NCI-H526 treated with DMSO at 0.1 percent for 48 hours (cell line): ENCODE measurements around the gene EHMT1.
"Not testable (repeated sequence)": the region's sequence is repeated elsewhere in the genome, so short reads cannot be mapped to it uniquely, and the experiment has no call there.

Experiments
- DNase-seq: peaks from one replicate; lab custom pipeline; 2025; lab: John Stamatoyannopoulos, UW

Gene EHMT1

DNA sequence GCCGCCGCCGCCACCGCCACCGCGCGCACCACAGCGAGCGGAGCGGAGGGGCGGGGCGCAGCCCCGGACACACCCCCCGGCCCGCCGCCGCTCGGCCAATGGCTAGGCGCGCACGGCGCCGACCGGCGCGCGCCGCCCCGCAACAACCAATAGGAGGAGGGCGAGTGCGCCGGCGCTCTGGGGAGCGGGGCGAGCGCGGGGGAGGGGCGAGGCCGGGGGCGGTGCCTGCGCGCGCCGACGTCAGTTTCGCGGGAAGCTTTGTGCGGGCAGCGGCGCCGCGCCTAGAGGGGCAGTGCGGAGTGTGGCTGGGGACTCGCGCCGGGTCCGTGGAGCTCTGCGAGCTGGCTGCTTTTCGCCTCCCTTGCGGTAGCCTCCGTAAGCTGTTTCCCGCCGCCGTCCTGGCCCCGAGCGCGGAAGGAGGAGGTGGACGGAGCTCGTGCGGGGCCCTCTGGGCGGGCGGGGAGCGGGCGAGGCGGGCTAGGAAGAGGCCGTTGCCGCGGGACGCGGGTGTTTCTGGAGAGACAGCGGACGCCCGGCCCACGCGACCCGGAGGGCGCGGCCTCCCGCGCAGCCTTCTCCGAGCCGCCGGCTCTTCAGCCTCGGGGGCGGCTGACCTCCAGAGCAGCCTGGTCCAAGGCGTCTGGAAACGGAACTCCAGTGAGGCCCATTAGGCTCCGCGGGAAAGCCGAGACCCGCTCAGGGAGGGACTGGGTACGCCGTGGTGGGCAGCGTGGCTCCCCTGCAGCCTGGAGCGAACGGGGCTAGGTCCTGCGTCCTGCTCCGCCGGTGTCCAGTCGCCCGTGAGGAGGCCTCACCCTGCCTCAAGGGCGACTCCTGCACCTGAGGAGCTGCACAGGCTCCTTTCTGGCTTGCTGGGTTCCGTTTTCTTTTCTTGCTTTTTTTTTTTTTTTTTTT lies 28.1 kb upstream of the EHMT1 start, which contains the start of gene ZMYND19:
TSS of gene ZMYND19 (minus strand) at position 44 of the 915 bp plus-strand sequence. CDS start 249 bp downstream, outside the sequence.
- DNase-seq, result peak; percentile 53

DNA sequence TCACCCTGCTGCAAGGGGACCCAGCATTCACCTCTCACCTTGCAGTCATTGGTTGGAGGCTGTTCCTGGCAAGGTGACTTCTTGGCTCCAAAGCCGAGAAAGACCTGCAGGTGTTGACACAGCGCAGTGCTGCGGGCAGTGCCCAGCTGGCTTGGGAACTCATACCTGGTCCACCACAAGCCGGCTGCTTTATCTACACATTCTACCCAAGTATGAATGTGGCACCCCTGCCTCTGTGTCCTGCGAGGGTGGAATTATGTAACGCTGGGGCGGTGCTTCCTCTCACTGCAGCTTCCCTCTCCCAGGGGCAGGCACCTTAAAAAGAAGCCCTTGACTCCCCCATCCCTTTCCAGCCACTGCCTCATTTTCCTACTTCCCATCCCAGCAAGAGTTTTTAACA lies 26.0 kb upstream of the EHMT1 start:
- no peak for DNase-seq

DNA sequence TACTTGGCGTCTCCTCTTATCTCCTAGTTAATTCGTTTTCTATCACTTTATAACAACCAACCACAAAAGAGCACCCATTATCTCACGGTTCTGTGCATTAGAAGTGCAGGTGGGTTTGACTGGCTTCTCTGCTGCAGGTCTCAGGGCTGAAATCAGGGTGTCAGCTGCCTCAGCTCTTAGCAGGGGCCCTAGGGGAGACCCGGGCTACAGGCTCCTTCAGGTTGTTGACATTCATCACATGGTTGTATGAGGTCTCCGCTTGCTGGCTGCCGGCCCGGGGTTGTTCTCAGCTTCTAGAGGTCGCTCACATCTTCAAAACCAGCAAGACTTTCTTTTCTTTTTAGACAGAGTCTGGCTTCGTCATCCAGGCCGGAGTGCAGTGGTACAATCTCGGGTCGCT lies 25.6 kb upstream of the EHMT1 start:
- no peak for DNase-seq

DNA sequence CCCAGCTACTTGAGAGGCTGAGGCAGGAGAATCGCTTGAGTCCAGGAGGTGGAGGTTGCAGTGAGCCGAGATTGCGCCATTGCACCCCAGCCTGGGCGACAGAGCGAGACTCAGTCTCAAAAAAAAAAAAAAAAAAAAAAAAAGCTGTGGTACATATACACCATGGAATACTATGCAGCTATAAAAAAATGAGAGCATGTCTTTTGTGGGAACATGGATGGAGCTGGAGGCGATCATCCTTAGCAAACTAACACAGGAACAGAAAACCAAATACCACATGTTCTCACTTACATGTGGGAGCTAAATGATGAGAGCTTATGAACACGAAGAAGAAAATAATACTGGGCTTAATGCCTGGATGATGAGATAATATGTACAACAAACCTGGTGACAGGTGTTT lies 22.2 kb upstream of the EHMT1 start:
- DNase-seq, result not testable (repeated sequence)

DNA sequence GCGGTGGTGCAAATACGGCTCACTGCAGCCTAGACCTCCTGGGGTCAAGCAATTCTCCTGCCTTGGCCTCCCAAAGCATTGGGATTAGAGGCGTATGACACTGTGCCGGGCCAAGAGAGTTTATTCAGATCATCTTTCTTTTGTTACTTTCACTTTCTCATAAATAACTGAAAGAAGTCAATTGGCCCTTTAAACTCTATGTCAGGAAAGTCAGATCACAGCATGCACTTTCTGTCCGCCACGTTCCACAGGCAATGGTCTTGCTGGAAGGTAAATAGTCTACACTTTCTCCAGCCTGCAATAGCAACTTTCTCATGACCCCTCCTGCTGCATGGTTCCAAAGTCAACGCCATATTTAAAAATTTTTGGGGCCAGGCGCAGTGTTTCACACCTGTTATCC lies 19.9 kb upstream of the EHMT1 start:
- DNase-seq, result no peak

DNA sequence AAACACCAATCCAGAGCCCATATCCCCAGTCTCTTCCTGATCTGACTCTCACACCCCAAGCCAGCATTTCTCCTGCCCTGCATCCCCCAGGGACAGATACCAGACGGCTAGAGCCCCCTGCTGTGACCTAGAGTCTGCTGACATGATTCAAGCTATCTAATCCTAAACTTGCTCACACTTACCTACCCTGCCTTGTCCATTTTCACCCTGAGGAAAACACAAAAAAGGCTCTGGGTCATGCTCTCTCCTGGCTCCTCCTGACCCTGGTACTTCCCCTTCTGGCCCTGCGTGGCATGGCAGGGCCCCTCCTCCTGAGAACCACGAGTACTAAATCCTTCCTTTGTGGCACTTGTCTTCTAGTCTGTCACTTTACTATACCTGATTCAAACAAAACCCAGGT lies 16.1 kb upstream of the EHMT1 start:
- DNase-seq, result no peak

DNA sequence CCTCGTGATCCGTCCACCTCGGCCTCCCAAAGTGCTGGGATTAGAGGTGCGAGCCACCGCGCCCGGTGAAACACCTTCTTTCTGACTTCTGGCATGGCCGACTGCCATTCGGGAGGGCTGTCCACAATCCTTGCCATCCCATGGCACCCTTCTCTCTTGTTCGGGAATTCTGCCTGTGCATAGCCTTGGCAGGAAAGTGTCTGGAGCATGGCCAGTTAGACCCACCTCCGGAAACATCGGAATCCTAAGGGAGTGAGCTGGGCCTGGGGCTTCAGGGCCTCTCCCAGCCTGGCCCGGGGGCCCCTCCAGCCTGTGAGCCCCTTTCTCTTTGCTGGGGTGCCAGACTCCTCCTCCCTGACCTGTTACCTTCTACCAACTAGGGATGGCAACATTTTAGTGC lies 14.9 kb upstream of the EHMT1 start:
- no peak for DNase-seq

DNA sequence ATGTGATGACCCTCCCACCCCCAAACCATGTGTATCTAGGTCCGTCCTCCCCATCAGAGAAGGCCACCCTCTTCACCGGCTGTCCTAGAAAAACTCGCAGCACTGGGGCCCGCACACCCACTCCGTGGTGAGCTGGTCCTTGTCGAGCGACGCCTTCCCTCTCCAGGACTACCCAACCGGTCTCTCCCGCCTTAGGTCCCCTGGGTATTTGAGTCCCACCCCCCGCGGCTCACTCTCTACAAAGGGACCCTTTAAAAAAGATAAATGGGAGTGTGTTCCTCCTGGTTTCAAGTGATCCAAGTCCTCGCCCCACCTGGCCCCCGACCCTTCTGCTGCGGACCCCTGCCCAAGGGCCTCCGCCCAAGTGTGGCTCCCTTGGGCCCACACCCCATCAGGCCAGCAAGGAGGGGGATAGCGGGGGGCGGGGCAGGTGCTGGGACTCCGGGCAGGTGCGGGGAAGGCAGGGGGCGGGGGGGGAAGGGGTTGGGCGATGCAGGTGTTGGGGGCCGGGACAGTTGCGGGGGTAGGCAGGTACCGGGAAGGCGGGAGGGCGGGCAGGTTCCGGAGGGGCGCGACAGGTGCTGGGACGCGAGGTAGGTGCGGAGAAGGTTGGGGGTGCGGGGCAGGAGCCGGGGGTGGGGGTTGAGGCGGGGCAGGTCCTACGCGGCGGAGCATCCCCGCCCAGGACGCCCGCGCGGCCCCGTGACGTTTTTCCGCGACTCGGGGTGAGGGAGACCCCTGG lies 14.3 kb upstream of the EHMT1 start:
- no peak for DNase-seq

DNA sequence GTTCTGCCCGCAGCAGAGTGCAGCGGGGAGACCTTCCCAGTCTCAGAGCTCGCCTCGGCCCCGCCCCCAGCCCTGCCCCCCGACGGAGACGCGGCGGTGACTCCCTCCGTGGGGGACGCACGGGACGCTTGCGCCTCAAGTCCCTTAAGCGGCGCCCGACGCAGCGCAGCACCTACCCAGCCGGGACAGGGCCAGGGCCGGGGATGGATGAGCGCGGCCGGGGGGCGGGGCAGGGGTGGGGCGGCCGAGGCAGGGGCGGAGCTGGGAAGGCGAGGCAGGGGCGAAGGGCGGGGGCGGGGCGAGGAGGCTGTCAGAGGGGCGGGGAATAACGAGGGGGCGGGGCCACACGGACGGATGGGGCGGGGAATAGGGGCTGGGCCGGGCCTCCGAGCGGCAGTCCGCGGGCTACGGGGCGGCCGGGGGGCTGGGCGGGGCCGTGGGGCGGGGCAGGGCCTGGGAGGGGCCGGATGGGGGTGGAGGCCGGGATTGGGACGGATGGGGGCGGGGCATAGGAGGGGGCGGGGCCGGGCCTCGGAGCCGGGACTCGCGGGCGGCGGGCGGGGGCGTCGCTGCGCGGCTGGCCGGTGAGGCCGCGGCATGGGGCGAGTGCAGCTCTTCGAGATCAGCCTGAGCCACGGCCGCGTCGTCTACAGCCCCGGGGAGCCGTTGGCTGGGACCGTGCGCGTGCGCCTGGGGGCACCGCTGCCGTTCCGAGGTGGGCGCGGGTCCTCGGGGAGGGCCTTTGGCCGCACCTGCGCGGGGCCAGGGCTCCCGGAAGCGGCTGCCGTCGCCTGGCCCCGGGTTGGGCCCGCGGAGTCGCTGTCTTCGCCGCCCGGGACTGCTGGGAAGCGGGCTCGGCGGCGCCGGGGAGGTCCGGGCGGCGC lies 13.4 kb upstream of the EHMT1 start, which contains the start of gene ARRDC1:
TSS of gene ARRDC1 (plus strand) at position 566 of the 884 bp plus-strand sequence. CDS start at position 598, 32 bp downstream.
- peak; percentile 56 for DNase-seq

DNA sequence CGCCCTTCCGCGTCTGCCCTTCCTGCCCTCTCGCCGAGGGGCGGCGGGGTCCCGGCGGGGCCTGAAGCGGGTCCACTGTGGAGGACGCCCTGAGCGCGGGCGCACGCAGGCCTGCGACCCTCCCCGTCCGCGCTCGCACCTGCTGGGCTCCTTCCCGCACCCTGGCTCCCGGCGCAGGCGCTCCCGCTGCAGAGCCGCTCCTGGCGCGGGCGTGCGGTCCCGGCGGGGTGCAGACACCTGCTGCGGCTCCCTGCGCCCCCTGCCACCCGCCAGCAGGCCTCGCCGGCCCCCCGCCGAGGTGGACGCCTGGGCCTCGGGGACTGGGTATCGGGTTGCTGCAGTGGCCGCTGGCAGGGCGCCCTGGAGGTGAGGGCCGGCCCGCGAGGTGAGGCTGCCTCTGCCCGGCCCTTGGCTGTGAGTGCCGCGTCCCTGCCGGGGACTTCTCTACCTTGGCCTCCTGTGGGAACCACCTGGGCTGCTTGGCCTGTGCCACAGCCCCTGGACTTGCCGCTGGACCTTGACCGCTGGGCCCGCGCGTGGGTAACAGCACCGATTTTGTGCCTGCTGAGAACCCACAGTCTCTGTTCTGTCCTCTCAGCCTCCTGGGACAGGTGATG lies 12.7 kb upstream of the EHMT1 start:
- no peak for DNase-seq

DNA sequence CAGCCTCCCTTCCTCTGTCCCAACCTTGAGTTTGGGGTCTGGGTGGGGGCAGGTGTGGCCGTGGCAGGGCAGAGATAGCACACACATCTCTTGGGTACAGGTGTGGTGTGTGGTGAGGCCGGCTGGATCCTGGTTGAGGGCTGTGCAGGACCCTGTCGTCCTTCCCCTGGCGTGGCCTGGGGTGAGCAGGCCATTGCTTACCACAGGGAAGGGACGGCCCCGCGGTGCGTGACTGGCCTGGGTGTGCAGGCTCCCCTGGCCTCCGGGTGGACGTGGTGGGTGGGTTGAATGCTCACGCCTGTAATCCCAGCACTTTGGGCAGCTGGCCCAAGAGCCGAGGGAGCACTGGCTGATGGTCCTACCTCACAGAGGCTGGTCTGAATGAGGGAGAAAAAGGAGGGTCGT lies 12.1 kb upstream of the EHMT1 start:
- DNase-seq, result no peak

DNA sequence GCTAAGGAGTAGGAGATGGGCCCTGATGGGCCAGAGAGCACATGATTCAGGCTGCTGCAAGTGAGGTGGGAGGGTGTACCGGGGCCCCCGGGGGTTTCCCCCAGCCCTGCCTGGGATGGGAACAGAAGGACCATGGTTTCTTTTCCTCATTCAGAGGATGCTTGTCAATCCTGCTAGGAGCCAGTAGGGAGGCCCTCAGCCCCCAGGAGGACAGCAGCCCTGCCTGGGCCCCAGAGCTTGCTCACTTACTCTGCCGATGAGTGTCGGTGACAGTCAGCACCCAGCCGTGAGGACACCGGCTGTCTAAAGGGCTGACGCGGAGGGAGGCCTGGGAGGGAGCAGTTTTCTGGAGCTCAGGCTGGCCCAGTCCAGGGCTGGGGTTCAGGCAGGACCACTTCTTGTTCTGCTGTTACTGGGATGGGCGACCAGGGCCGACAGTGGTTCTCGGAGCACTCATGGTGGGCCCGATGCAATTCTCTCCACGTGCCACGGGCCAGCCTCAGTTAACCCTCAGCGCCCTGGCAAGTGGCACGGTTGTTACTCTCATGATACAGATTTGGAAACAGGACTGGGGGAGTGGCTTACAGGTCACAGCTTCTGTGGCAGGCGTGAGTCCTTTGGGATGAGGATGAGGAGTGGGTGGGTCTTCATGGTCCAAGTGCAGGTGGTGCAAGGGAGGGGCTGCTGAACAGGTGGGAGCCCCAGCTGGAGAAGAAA lies 11.5 kb upstream of the EHMT1 start:
- DNase-seq, result peak; percentile 2

DNA sequence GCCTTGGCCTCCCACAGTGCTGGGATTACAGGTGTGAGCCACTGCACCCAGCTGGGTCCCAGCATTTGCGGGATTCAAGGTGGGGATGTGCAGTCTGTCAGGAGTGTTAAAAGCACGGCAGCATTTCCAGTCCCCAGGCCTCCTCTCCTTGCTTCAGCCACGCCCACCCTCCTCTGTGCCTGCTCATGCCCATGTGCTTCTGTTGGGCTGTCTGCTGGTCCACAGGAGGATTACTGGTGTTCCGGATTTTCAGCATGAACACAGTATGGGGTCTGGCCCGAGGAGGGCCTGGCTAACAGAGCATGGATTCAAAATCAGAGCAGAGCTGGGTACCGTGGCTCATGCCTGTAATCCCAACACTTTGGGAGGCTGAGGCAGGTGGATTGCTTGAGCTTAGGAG lies 7.9 kb upstream of the EHMT1 start:
- no peak for DNase-seq

DNA sequence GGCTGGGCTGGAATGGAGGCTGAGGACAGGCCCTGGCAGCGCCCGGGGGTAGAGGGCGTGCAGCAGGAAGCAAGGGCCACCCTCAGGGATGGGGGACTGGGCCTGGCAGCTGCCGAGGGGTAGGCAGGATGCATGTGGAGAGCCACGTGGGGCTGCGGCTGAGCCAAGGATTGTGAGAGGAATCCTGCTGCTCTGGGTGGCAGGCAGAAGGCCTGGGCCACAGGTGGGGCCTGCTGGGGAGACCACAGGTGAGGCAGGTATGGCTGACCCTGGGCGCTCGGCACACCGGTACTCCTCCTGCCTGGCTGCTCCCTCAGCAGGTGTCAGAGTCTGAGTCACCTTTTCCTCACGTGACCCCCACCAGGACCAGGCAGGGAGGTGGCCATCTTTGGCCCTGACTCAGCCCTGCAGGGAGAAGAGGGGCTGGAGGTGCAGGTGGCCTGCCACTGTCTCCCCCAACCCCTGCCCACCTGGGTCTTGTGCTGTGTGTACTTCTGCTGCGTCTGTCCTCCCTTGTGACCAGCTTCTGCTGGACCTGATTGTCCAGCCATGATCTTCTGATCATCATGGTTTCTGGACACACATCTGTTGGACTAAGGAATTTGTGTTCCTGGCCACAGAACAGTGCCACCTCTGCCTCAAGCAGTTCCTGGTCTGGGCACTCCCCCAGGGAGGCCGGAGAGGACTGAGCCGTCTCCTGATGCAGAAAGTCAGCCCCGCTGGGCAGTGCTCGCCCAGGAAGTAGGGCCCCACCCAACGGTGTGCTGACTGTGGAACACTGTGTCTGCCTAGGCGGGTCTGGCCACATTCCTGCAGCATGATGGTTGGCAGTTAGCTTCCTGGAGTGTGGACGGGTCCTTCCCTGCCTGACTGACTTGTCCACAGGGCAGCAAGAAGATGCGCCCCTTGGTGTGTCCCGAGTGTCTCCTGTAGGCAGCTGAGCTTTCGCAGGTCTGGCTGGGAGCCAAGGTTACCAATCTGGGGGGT lies 6.9 kb upstream of the EHMT1 start:
- no peak for DNase-seq

DNA sequence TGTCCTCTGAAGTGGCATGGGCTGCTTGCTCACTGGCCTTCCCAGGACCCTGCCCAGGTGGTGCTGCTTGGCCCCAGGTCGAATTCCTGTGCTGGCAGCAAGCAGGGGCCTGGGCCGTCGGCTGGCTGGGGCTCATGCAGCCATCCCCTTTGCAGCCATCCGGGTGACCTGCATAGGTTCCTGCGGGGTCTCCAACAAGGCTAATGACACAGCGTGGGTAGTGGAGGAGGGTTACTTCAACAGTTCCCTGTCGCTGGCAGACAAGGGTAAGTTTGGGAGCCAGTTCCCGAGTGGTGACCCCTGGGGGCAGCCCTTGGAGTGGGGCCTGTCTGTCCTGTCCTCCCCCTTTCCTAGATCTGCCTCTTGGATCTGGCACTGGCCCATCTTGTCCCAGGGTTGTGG lies 6.1 kb upstream of the EHMT1 start:
- DNase-seq, result no peak

DNA sequence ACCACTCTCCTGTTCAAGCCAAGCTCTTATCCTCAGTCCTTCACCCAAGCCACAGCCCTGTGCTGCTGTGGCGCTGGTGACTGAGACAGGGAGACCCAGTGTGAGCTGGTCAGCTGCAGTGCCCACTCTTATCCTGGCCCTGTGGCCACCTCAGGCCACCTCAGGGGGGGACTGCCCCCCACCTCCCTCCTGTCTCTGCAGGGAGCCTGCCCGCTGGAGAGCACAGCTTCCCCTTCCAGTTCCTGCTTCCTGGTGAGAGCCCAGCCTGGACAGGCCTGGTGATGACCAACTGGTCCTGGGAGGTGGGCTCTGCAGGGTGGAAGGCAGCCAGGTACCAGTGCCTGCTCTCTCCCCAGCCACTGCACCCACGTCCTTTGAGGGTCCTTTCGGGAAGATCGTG lies 5.5 kb upstream of the EHMT1 start:
- DNase-seq, result no peak

DNA sequence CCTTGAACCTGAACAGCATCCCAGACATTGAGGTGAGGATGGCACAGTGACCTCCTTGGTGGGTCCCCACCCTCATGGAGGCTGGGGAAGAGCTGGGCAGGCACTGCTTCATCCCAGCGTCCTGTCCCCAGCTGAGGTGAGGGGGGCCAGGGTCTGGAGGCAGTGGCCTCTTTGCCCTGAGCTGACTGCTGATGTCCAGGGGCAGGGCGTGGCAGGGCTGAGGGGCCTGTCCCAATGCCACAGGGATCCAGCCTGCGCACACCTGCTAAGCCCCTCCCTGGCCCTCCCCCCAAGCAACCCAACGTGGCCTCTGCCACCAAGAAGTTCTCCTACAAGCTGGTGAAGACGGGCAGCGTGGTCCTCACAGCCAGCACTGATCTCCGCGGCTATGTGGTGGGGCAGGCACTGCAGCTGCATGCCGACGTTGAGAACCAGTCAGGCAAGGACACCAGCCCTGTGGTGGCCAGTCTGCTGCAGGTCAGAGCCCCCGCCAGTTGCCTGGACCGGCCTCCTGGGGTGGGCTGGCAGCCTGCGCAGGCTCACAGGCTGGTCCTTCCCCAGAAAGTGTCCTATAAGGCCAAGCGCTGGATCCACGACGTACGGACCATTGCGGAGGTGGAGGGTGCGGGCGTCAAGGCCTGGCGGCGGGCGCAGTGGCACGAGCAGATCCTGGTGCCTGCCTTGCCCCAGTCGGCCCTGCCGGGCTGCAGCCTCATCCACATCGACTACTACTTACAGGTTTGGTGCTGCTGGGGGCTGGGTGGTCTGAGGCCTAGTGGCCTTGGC lies 4.9 kb upstream of the EHMT1 start:
- no peak for DNase-seq

DNA sequence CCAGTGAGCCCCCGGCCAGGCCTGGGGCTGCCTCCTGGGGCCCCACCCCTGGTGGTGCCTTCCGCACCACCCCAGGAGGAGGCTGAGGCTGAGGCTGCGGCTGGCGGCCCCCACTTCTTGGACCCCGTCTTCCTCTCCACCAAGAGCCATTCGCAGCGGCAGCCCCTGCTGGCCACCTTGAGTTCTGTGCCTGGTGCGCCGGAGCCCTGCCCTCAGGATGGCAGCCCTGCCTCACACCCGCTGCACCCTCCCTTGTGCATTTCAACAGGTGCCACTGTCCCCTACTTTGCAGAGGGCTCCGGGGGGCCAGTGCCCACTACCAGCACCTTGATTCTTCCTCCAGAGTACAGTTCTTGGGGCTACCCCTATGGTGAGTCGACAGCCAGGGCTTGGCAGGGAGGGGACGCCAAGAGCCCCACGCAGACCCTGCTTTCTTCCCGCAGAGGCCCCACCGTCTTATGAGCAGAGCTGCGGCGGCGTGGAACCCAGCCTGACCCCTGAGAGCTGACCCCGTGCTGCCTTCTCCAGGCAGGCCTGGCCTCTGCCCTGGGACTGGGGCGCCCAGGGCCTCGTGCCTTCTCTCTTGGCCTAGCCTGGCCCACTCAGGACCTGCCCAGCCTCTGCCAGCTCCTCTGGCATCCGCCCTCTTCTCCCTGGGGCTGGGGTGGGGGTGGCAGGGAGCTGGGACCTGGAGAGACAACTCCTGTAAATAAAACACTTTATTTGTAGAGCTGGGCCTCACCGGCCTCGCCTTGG lies 4.0 kb upstream of the EHMT1 start:
- no peak for DNase-seq
